Endothelial cell of umbilical vein (primary cell): ENCODE data around the gene TM9SF2. TPM values are rescaled to one million over a fixed set of nuclear protein-coding genes. Genes with fewer than 3 reads are reported as not detected.

Source experiments
- BruUV-seq: library from RNA; stranded (reverse); fragments of 400-500 nt; replicated peaks from 2 replicates; lab custom pipeline; 2021; lab: Mats Ljungman, UMichigan
- CTCF ChIA-PET: fragments of 300-600, 350-600 bp; sonication (Branson Sonifier 250); formaldehyde crosslinking; loops from one replicate; lab custom pipeline; 2021; ENCODE audit warnings: antibody characterized with exemption, inconsistent platforms; lab: Charles Lee
- POLR2A ChIA-PET: fragments of 300-600, 350-600 bp; sonication (Branson Sonifier 250); formaldehyde crosslinking; loops from one replicate; lab custom pipeline; 2021; ENCODE audit warnings: antibody characterized with exemption, inconsistent platforms; lab: Charles Lee
- DNase-seq: peaks from one replicate; pipeline ENCODE4 v3.0.0-alpha.2; 2011; ENCODE audit warnings: low read depth, low spot score
- FAIRE-seq: peaks from 2 replicates; lab custom pipeline; 2011; peaks lifted over from hg19 to GRCh38; lab: Jason Lieb, UNC
- H2AFZ ChIP-seq: 2 replicates; pipeline ENCODE4 v1.6.0; 2012; ENCODE audit warnings: low read depth, low read length, control low read depth, inconsistent platforms
- H3K27ac ChIP-seq: 2 replicates; pipeline ENCODE4 v1.5.1; 2011; ENCODE audit warnings: low read depth, mild to moderate bottlenecking, control low read depth, low read length, moderate library complexity; ENCODE audit not compliant: insufficient read depth
- H3K27me3 ChIP-seq, 2 experiments: 2 replicates each; pipeline versions ENCODE4 v1.6.0 to v1.6.1; 2011; ENCODE audit warnings: low read length in 2 of 2, mixed read lengths in 1 of 2; ENCODE audit not compliant: control insufficient read depth in 2 of 2, insufficient read depth in 2 of 2
- H3K36me3 ChIP-seq, 2 experiments: 2 replicates in 1 of 2; 3 replicates in 1 of 2; pipeline ENCODE4 v1.5.1; 2011; ENCODE audit warnings: low read length in 2 of 2, mild to moderate bottlenecking in 1 of 2, moderate library complexity in 1 of 2; ENCODE audit not compliant: control insufficient read depth in 2 of 2, insufficient read depth in 2 of 2; ENCODE audit errors: extremely low read depth in 1 of 2
- H3K4me1 ChIP-seq: 3 replicates; pipeline ENCODE4 v1.5.1; 2011; ENCODE audit warnings: mild to moderate bottlenecking, low read length; ENCODE audit not compliant: control insufficient read depth, insufficient read depth; ENCODE audit errors: extremely low read depth
- H3K4me2 ChIP-seq: 2 replicates; pipeline ENCODE4 v1.6.1; 2011; ENCODE audit warnings: low read length, control low read depth, mixed read lengths; ENCODE audit not compliant: insufficient read depth
- H3K4me3 ChIP-seq, 3 experiments: fragments of 200-600 bp in 1 of 3; sonication (generic), shearing (Covaris generic) in 1 of 3; replicated peaks in 1 of 3; 2 replicates each; pipeline ENCODE4 v1.5.1; 2011 to 2016; ENCODE audit warnings: control low read depth in 3 of 3, low read length in 3 of 3, mild to moderate bottlenecking in 2 of 3, inconsistent platforms in 1 of 3, low read depth in 1 of 3, moderate library complexity in 1 of 3; ENCODE audit not compliant: insufficient read depth in 1 of 3
- H3K79me2 ChIP-seq: 2 replicates; pipeline ENCODE4 v1.6.0; 2012; ENCODE audit warnings: low read length, inconsistent platforms; ENCODE audit not compliant: control insufficient read depth, insufficient read depth
- H3K9ac ChIP-seq: replicated peaks from 2 replicates; pipeline ENCODE3; 2011; ENCODE audit warnings: low read length, control low read depth; ENCODE audit not compliant: insufficient read depth; ENCODE audit errors: extremely low read depth
- H3K9me1 ChIP-seq: replicated peaks from 3 replicates; pipeline ENCODE4 v1.6.0; 2011; ENCODE audit warnings: mild to moderate bottlenecking, low read length; ENCODE audit not compliant: control insufficient read depth, insufficient read depth; ENCODE audit errors: extremely low read depth
- H3K9me3 ChIP-seq: replicated peaks from 2 replicates; pipeline ENCODE4 v1.5.1; 2012; ENCODE audit warnings: low read length, inconsistent platforms; ENCODE audit not compliant: control insufficient read depth, insufficient read depth
- H4K20me1 ChIP-seq: replicated peaks from 2 replicates; pipeline ENCODE3; 2011; ENCODE audit warnings: mild to moderate bottlenecking, low read length; ENCODE audit not compliant: control insufficient read depth, insufficient read depth; ENCODE audit errors: extremely low read depth
- EZH2 ChIP-seq: IDR thresholded peaks from 2 replicates; pipeline ENCODE4 v1.6.1; 2012; ENCODE audit warnings: borderline replicate concordance, low read depth, mild to moderate bottlenecking, moderate library complexity, low read length, inconsistent platforms; ENCODE audit not compliant: severe bottlenecking
- FOS ChIP-seq: IDR thresholded peaks from 2 replicates; pipeline ENCODE4 v1.6.1; 2011; ENCODE audit warnings: mild to moderate bottlenecking, low read length, moderate library complexity, borderline replicate concordance; ENCODE audit not compliant: insufficient read depth
- GATA2 ChIP-seq: IDR thresholded peaks from 2 replicates; pipeline ENCODE4 v1.7.0; 2011; ENCODE audit warnings: low read depth, mild to moderate bottlenecking, moderate library complexity, mixed read lengths, low read length; ENCODE audit not compliant: insufficient read length, insufficient read depth
- JUN ChIP-seq: IDR thresholded peaks from 2 replicates; pipeline ENCODE4 v1.6.1; 2011; ENCODE audit warnings: borderline replicate concordance, low read depth; ENCODE audit not compliant: insufficient read length, insufficient read depth
- MYC ChIP-seq: IDR thresholded peaks from one replicate; pipeline ENCODE4 v1.6.1; 2011; ENCODE audit warnings: mild to moderate bottlenecking, low read depth, low read length
- POLR2A ChIP-seq: IDR thresholded peaks from 2 replicates; pipeline ENCODE4 v1.6.1; 2012; ENCODE audit warnings: low read depth, mild to moderate bottlenecking, control low read depth, low read length
- POLR2AphosphoS5 ChIP-seq: IDR thresholded peaks from 2 replicates; pipeline ENCODE4 v1.6.1; 2012; ENCODE audit warnings: low read depth, mild to moderate bottlenecking, control low read depth, low read length, moderate library complexity; ENCODE audit not compliant: insufficient read depth
- dilution Hi-C: fragments of 300-500 bp; cut with MboI; formaldehyde crosslinking; loops from one replicate; pipeline ENCODE4 v1.15.0; 2019; ENCODE audit warnings: low sequenced_read_pairs; ENCODE audit not compliant: extremely low pct_ligation_motif_present
- intact Hi-C: fragments of 100-400 bp; cut with micrococcal nuclease; formaldehyde crosslinking; loops from one replicate; pipeline ENCODE4 v1.10.0; 2022
- polyA plus RNA-seq, 4 experiments: library from polyadenylated mRNA; depleted of rRNA in 3 of 4; stranded (reverse) in 3 of 4; unstranded in 1 of 4; fragments of >200 nt; gene quantifications; 2 replicates each; pipeline versions ENCODE4 v1.2.1 to v1.2.3, GENCODE V29; 2011 to 2012; ENCODE audit warnings: missing spikeins in 1 of 4
- total RNA-seq: library from RNA; stranded (reverse); gene quantifications from 2 replicates; pipeline ENCODE4 v1.2.3, GENCODE V29; 2021
- TF ChIP-seq, protein P1 (sequence below): IDR thresholded peaks from 2 replicates; pipeline ENCODE4 v1.6.1; 2011; ENCODE audit not compliant: insufficient read depth, insufficient read length
- TF ChIP-seq, protein P2 (sequence below), 2 donors: IDR thresholded peaks; 1 replicate in 1 of 2; 2 replicates in 1 of 2; pipeline ENCODE4 v1.5.1; 2011; ENCODE audit warnings: low read length in 2 of 2, mild to moderate bottlenecking in 2 of 2, moderate library complexity in 2 of 2, control low read depth in 1 of 2, inconsistent platforms in 1 of 2, low read depth in 1 of 2; ENCODE audit not compliant: insufficient read depth in 1 of 2; ENCODE audit errors: extremely low read depth in 1 of 2

TM9SF2 gene
- total and polyA plus RNA-seq, 2 donors (not counting 3 experiments of a cell fraction or from before 2014, with no cell fraction given): 76.0 to 90.0 TPM

GRCh38 chr13:99548448-99548847 is 47.2 kb downstream of the TM9SF2 start:
- FAIRE-seq (no peak), DNase-seq (no peak)
- dilution Hi-C loops (no loop called here), intact Hi-C loops (no loop called here)
- ChIA-PET CTCF (no interaction called here), POLR2A (no interaction called here)
- Histone ChIP-seq H3K9ac (no peak overlapping the region), H3K4me2 (no peak overlapping the region), H3K27me3 (no peaks in the 10 kb centered on the region), H3K79me2 (no peaks in the 10 kb centered on the region), H3K9me3 (no peaks in the 10 kb centered on the region), H3K4me3 (no peak overlapping the region), H2AFZ (no peak overlapping the region), H3K9me1 (no peaks in the 10 kb centered on the region), H3K36me3 (peaks cover 16 to 22% of the 10 kb centered on the region in 2 experiments), H4K20me1 (no peaks in the 10 kb centered on the region), H3K4me1 (no peaks in the 10 kb centered on the region), H3K27ac (no peak overlapping the region)
- TF ChIP-seq POLR2AphosphoS5 (no peak), JUN (no peak), EZH2 (no peak), FOS (no peak), MYC (no peak), POLR2A (no peak), GATA2 (no peak)
- TF ChIP-seq, protein P1, sequence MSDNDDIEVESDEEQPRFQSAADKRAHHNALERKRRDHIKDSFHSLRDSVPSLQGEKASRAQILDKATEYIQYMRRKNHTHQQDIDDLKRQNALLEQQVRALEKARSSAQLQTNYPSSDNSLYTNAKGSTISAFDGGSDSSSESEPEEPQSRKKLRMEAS: no peak
- TF ChIP-seq, protein P2, sequence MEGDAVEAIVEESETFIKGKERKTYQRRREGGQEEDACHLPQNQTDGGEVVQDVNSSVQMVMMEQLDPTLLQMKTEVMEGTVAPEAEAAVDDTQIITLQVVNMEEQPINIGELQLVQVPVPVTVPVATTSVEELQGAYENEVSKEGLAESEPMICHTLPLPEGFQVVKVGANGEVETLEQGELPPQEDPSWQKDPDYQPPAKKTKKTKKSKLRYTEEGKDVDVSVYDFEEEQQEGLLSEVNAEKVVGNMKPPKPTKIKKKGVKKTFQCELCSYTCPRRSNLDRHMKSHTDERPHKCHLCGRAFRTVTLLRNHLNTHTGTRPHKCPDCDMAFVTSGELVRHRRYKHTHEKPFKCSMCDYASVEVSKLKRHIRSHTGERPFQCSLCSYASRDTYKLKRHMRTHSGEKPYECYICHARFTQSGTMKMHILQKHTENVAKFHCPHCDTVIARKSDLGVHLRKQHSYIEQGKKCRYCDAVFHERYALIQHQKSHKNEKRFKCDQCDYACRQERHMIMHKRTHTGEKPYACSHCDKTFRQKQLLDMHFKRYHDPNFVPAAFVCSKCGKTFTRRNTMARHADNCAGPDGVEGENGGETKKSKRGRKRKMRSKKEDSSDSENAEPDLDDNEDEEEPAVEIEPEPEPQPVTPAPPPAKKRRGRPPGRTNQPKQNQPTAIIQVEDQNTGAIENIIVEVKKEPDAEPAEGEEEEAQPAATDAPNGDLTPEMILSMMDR (IDR thresholded peaks at IDR 0.05; ENCODE audit: extremely low read depth in 1 of 2, insufficient read depth in 1 of 2, low read depth in 1 of 2, low read length in 2 of 2): no peak
- no TSS peak for BruUV-seq
